ENCODE measurements around the gene BOD1L1.

GRCh38 chr4:13592220-13592619 lies 35.3 kb downstream of the BOD1L1 start:
- no peak for TF ChIP-seq CTCF (conservative IDR thresholded peaks at IDR 0.05; ENCODE audit: low read depth in 2 of 2)
- TF ChIP-seq POLR2AphosphoS5 (IDR thresholded peaks at IDR 0.05; ENCODE audit: low read depth): no peak
- no peak for TF ChIP-seq EZH2phosphoT487 (IDR thresholded peaks at IDR 0.05; ENCODE audit: unreplicated experiment)
